Measurements from ENCODE around the gene TMEM138.

Gene TMEM138

DNA sequence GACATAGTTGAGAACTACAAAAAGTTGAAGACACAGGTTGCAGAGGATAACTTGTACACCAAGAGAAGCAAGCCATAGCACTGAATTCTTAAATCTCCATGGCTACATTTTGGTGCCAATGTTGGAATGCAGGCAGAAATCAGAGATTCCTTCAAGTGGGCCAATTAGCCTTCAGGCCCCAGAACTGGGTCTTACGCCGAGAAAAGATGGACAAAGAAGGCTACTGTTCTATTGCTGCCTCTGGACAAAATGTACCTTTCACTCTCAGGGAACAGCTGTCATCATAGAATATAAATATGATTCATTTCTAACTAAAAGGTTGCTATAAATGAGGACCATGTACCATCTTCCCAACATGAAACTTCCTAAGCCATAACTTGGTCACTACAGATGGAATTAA is 43.9 kb downstream of the TMEM138 start:
- peak; percentile 25 for DNase-seq (ENCODE audit: low read depth, low spot score)

- DNase-seq (ENCODE audit: low read depth, low spot score), result no peak
Measured at GRCh38 chr11:61406991-61407728, 45.0 kb downstream of the TMEM138 start.

- DNase-seq (ENCODE audit: low read depth, low spot score), result no peak
Measured at GRCh38 chr11:61411589-61411988, 49.4 kb downstream of the TMEM138 start.

DNA sequence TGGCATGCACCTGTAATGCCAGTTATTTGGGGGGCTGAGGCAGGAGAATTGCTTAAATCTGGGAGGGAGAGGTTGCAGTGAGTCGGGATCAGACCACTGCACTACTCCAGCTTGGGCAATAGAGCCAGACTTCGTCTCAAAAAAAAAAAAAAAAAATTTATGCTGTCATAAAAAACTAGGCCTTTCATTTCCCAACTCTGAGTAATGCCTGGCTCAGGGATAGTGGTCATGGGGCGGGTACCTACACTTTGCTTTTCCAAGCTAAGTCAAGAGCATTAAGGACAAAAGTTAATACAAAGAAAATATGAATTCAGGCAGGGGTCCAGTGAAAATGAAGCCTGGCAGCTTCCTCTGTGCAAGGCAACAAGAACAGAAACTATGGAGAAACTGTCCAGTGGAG is 51.3 kb downstream of the TMEM138 start:
- no peak for DNase-seq (ENCODE audit: low read depth, low spot score)

GRCh38 chr11:61414547-61414946 is 52.4 kb downstream of the TMEM138 start:
- DNase-seq (ENCODE audit: low read depth, low spot score), result no peak

DNA sequence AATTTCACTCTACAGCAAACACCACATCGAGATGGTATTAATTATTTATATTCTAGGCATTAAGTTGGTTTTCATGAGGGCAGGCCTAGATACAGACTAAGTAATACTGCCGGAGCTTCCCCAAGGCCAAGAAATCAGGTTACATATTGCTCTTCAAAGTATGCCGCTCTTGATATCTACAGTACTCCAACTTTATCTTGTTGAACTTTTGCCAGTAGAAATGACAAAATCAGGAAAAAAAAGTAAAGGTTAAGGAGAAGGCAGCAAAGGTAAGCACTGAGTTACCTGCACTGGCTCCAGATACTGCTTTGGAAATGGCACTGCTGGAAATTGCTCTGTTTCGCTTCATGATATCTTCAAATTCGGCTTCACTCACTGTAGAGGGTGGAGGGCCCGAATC is 53.2 kb downstream of the TMEM138 start:
- no peak for DNase-seq (ENCODE audit: low read depth, low spot score)

DNA sequence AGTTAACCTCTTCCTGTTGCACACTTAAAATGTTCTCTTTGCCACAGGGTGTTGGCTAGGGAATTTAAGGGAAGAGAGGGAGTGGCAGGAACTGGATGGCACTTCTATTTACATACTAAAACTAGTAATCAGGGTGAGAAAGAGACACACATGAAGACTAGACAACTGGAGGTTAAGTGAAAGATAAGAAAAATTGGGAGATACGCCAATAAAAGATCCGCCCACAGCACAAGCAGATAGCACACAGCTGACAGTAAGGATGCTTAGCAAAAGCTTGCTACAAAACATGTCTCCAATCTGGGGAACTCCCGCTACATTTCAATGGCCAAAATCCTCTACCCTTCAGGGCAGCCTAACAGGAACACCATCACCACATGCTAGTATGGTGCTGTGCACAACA is 54.8 kb downstream of the TMEM138 start:
- DNase-seq (ENCODE audit: low read depth, low spot score), result no peak

- no peak for DNase-seq (ENCODE audit: low read depth, low spot score)
Measured at GRCh38 chr11:61417670-61418069, 55.5 kb downstream of the TMEM138 start.

DNA sequence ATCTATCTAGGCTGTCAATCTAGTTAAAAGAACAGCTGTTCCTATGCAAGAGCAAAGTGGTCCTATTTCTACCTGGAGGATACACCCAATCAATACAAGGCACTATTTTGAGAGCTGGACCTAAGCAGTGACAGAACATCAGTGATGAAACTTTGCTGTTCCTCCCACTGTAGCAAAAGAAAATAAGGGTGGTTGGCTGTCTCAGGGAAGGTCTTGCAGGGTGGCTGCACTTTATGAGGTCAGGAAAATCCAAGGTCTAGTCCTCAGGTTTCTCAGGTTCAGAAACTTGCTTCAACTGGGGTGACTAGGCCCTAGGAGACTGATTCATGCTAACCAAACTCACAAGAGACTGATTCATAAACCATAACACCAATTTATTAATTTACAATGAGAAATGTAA is 56.0 kb downstream of the TMEM138 start:
- DNase-seq (ENCODE audit: low read depth, low spot score), result no peak
